T-helper 22 cell (primary cell): ENCODE results near the gene SLC33A1.

Experiments
- DNase-seq: peaks from one replicate; pipeline ENCODE4 v3.0.0-alpha.2; 2020; ENCODE audit warnings: low read depth

SLC33A1 gene

GRCh38 chr3:155790272-155790925 is 63.8 kb downstream of the SLC33A1 start:
- DNase-seq = no peak

- no peak for DNase-seq
Observed at GRCh38 chr3:155785662-155786295, 68.4 kb downstream of the SLC33A1 start.

DNA sequence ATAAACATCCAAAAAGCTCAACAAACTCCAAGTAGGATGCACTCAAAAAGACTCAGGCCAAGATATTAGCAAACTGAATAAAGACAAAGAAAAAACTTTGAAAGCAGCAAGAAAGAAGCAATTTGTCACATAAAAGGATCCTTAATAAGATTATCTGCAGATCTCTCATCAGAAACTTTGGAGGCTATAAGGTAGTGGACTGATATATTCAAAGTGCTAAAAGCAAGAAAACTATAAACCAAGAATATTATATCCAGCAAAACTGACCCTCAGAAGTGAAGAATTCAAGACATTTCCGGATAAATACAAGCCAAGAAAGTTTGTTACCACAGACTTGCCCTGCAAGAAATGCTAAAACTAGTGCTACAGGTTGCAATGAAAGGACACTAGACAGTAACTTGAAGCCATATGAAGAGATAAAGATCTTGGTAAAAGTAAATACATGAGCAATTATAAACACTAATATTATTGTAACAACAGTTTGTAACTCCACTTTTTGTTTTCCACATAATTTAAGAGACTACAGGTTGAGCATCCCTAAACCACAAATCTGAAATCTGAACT is 71.8 kb downstream of the SLC33A1 start:
- DNase-seq = no peak

GRCh38 chr3:155780291-155780690 is 73.9 kb downstream of the SLC33A1 start:
- no peak for DNase-seq

DNA sequence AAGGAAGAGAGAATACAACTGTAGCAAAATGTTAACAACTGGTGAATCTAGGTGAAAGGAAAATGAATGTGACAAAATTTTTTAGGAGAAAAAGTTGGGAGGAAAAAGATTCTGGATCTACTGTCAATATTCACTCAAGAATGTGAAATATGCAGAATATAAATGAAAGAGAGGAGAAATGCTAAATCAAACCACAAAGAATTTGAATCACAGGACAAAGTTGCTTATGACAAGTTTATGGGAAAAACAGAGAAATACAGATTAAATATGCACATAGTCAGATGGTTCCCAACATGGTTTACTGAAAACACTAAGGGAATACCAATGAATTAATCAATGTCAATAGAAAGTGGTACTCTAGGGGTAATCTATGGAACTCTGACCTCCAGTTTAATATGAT is 75.8 kb downstream of the SLC33A1 start:
- DNase-seq = no peak

DNA sequence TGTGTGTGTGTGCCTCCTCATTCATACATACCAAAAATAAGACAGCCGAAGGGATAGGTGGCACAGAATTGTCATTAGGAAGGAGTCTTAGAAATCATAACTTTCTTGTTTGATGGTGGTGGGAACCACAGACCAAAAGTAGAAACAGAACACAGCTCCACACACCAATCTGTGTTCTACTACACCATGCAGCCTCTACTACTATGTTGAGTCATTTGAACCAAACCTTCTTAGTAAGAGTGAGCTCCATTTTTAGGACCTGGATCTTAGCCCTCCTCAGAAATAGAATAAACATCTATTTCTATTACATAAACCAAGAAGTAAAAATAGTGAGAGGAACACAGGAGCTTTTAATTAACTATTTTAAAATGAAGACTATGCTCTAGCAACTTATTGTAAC is 81.4 kb downstream of the SLC33A1 start:
- DNase-seq = no peak

GRCh38 chr3:155771126-155771525 is 83.1 kb downstream of the SLC33A1 start:
- DNase-seq = no peak
